Brain microvascular endothelial cell (primary cell): ENCODE measurements around the gene PRDM16.

Source experiments
- DNase-seq: peaks from one replicate; pipeline ENCODE4 v3.0.0-alpha.2; 2020
- H3K27ac ChIP-seq: fragments of 250-450 bp; sonication (Bioruptor Pico); 2 replicates; pipeline ENCODE4 v1.5.1; 2020; ENCODE audit warnings: mild to moderate bottlenecking, moderate library complexity
- H3K27me3 ChIP-seq: fragments of 250-450 bp; sonication (Bioruptor Pico); replicated peaks from 2 replicates; pipeline ENCODE4 v1.5.1; 2020; ENCODE audit warnings: mild to moderate bottlenecking
- H3K36me3 ChIP-seq: fragments of 250-450 bp; sonication (Bioruptor Pico); replicated peaks from 2 replicates; pipeline ENCODE4 v1.5.1; 2020; ENCODE audit warnings: mild to moderate bottlenecking
- H3K4me3 ChIP-seq: 2 replicates; pipeline ENCODE4 v1.5.1; 2011; ENCODE audit warnings: low read depth, mild to moderate bottlenecking, control low read depth, low read length, moderate library complexity
- in situ Hi-C: cut with HindIII; loops from 2 replicates; pipeline ENCODE4 v1.10.0; 2017; ENCODE audit warnings: low sequenced_read_pairs, low pct_ligation_motif_present
- TF ChIP-seq, protein P1 (sequence below): IDR thresholded peaks from 2 replicates; pipeline ENCODE4 v1.5.1; 2011; ENCODE audit warnings: low read depth, mild to moderate bottlenecking, moderate library complexity, low read length, control low read depth, inconsistent platforms; ENCODE audit errors: missing control alignments

PRDM16 gene

DNA sequence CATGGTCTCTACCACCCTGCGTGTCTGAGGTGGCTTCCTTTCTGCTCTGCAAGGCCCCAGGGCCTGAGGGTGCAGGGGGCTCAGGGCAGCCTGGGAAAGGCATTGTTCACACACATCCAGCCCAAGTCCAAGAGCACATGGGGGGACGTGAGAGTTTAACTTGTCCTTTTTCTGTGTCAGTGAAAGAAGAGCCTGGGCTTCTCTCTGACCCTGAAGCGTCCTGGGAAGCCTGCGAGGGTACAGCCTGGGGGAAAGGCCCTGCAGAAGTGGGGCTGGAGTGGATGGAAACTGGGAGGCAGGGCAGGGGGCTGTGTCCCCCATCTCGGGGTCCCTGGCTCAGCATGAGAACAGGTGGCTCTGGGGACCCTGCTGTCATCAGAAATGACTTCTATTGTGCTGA is 181.6 kb downstream of the PRDM16 start:
- TF ChIP-seq, protein P1, sequence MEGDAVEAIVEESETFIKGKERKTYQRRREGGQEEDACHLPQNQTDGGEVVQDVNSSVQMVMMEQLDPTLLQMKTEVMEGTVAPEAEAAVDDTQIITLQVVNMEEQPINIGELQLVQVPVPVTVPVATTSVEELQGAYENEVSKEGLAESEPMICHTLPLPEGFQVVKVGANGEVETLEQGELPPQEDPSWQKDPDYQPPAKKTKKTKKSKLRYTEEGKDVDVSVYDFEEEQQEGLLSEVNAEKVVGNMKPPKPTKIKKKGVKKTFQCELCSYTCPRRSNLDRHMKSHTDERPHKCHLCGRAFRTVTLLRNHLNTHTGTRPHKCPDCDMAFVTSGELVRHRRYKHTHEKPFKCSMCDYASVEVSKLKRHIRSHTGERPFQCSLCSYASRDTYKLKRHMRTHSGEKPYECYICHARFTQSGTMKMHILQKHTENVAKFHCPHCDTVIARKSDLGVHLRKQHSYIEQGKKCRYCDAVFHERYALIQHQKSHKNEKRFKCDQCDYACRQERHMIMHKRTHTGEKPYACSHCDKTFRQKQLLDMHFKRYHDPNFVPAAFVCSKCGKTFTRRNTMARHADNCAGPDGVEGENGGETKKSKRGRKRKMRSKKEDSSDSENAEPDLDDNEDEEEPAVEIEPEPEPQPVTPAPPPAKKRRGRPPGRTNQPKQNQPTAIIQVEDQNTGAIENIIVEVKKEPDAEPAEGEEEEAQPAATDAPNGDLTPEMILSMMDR, result no peak
- in situ Hi-C loops, result no loop called here
- H3K36me3 ChIP-seq, result no peaks in the 10 kb centered on the region
- no peak overlapping the region for H3K27ac ChIP-seq
- peaks cover 16% of the 10 kb centered on the region for H3K27me3 ChIP-seq
- DNase-seq, result no peak
- H3K4me3 ChIP-seq, result no peak overlapping the region

DNA sequence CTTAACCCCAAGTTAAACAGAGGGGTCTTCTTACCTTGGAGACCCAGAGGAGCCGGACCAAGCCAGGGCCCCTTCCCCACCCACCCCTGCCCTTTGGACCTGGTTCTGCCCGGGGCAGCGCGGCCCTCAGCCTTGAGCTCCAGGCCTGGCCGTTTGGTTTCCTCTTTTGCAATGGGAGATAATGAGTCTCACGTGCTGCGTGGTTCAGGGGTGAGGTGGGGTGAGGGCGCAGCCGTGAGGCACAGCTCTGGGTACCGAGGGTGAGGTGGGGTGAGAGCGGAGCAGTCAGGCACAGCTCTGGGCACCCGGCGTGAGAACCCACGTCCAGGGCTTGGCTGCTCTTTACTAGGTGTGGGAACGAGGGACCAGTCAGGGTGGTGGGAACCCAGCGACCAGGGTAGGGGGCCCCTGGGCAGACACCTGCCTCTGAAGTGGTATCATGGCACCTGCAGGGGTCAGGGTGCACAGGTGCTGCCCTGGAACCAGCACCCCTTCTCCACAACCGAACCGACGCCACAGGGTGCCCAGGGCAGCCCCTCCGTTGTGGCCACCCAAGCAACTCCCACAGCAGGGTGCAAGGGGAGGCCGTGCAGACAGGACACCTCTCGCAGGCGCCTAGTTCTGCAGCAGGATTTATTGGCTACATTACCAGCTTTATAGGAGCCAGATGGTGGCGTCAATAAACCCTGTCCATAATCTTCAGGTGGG is 182.2 kb downstream of the PRDM16 start:
- DNase-seq, result no peak
- Histone ChIP-seq H3K4me3 (no peak overlapping the region), H3K36me3 (no peaks in the 10 kb centered on the region), H3K27ac (no peak overlapping the region), H3K27me3 (peaks cover 16% of the 10 kb centered on the region)
- TF ChIP-seq, protein P1, result no peak
- in situ Hi-C loops, result no loop called here

DNA sequence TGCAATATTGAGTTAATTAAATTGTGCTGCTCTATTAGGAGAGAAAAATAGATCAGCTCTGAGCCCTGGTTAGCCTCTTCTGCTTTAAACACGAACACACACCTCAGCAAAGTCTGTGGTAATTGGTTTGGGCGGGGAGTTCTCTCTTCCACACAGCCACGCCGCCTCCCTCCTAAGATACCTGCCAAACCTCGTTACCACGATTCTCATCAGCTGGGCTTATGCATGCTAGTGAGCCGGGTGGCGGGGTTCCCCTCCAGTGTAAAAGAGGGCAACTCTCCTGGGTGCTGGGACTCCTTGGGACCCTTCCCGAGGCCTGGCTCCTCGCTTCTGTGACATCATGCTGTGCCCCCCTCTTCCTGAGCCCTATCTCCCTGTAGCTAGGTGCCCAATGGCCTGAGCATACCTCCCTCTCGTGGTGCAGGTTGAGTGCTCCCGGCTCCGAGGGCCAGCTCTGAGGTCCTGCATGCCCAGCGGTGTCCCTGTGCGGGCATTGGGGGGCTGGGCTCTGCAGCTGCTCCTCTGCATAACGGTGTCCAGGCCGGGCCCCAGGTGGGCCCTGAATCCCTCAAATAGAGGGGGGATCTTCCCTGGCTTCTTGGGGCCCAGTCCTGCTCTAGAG is 182.9 kb downstream of the PRDM16 start:
- DNase-seq, result no peak
- Histone ChIP-seq H3K4me3 (no peak overlapping the region), H3K27ac (no peak overlapping the region), H3K36me3 (no peaks in the 10 kb centered on the region), H3K27me3 (peaks cover 15% of the 10 kb centered on the region)
- in situ Hi-C loops, result no loop called here
- TF ChIP-seq, protein P1, result no peak

DNA sequence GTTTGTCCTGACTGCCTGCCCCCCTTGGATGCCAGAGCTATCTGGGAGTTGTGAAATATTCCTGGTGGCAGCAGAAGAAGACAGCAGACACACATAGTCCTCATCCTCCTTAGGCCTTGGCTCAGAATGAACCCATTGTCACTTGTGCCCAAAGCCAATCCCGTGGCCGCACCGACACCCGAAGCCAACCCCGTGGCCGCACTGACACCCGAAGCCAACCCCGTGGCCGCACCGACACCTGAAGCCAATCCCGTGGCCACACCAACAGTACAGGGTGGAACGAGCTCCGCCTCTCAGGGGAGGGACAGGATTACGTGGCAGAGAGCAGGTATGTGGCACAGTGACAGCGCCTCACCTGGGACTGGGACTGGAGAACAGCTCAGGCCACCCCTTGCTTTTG is 186.7 kb downstream of the PRDM16 start:
- no peaks in the 10 kb centered on the region for H3K36me3 ChIP-seq
- in situ Hi-C loops, result no loop called here
- TF ChIP-seq, protein P1, result no peak
- H3K27me3 ChIP-seq, result no peaks in the 10 kb centered on the region
- no peak for DNase-seq
- no peak overlapping the region for H3K27ac ChIP-seq
- no peak overlapping the region for H3K4me3 ChIP-seq

DNA sequence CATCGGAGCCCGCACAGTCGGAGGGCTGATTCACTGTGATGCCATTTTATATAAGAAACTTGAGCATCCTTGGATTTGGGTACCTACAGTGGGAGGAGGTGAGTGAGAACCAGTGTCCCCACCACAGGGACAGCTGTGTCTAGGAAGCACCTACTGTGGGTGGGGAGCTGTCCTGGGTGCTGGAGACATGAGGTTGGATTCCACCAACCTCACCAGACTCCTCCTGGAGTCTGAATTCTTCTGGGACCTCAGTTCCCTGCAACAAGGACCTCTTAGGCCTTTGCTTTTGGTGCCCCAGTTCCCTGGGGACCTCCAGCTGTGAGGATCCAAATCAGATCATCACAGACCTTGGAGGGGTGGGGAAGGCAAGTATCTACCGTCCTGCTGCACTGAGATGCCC is 188.8 kb downstream of the PRDM16 start:
- Histone ChIP-seq H3K27ac (no peak overlapping the region), H3K27me3 (no peaks in the 10 kb centered on the region), H3K4me3 (no peak overlapping the region), H3K36me3 (no peaks in the 10 kb centered on the region)
- TF ChIP-seq, protein P1, result no peak
- no peak for DNase-seq
- in situ Hi-C loops, result no loop called here
